Superior temporal gyrus (tissue), 1 donor: ENCODE results near the gene FAAH.

Experiments used
- DNase-seq: peaks from one replicate; pipeline ENCODE4 v3.0.0-alpha.2; 2016; ENCODE audit errors: extremely low spot score

Gene FAAH

GRCh38 chr1:46422261-46422871, 28.2 kb downstream of the FAAH start:
- no peak for DNase-seq

- no peak for DNase-seq
These were observed 29.6 kb downstream of the FAAH start for GRCh38 chr1:46423574-46424240.

GRCh38 chr1:46424730-46425129, 30.6 kb downstream of the FAAH start:
- DNase-seq = no peak

- no peak for DNase-seq
These were observed 31.6 kb downstream of the FAAH start for GRCh38 chr1:46425726-46426125.

- DNase-seq = no peak
These were observed 33.4 kb downstream of the FAAH start for GRCh38 chr1:46427541-46427940.

- DNase-seq = no peak
These were observed 35.3 kb downstream of the FAAH start for GRCh38 chr1:46429436-46429835.

- DNase-seq = no peak
These were observed 37.6 kb downstream of the FAAH start for GRCh38 chr1:46431695-46432094.

- DNase-seq = no peak
These were observed 38.7 kb downstream of the FAAH start for GRCh38 chr1:46432781-46433327.

- no peak for DNase-seq
These were observed 40.2 kb downstream of the FAAH start for GRCh38 chr1:46434358-46434757.

GRCh38 chr1:46436844-46437243, 42.7 kb downstream of the FAAH start:
- no peak for DNase-seq

- DNase-seq = no peak
These were observed 43.6 kb downstream of the FAAH start for GRCh38 chr1:46437723-46438122.

GRCh38 chr1:46438346-46438745, 44.2 kb downstream of the FAAH start:
- DNase-seq = no peak

GRCh38 chr1:46440478-46440877, 46.4 kb downstream of the FAAH start:
- DNase-seq = no peak

- peak; percentile 74 for DNase-seq
These were observed 48.4 kb downstream of the FAAH start for GRCh38 chr1:46442317-46443161.

GRCh38 chr1:46444466-46444865, 50.3 kb downstream of the FAAH start:
- no peak for DNase-seq

GRCh38 chr1:46445773-46446256, 51.7 kb downstream of the FAAH start:
- no peak for DNase-seq

- DNase-seq = peak; percentile 86
These were observed 52.8 kb downstream of the FAAH start for GRCh38 chr1:46446646-46447498.

GRCh38 chr1:46447499-46448108, 53.5 kb downstream of the FAAH start:
- no peak for DNase-seq

- DNase-seq = no peak
These were observed 54.2 kb downstream of the FAAH start for GRCh38 chr1:46448109-46448911.
